GM23248 (cell line): ENCODE measurements around the gene INPP5A. TPM values are rescaled to one million over a fixed set of nuclear protein-coding genes. Genes with fewer than 3 reads are reported as not detected.

Experiments
- DNase-seq: peaks from one replicate; pipeline ENCODE4 v3.0.0-alpha.2; 2015
- H2AFZ ChIP-seq: fragments of 200-600 bp; sonication (generic); 2 replicates; pipeline ENCODE4 v1.6.1; 2016; ENCODE audit warnings: antibody characterized with exemption
- H3F3A ChIP-seq: fragments of 200-600 bp; sonication (generic); 2 replicates; pipeline ENCODE4 v1.6.1; 2016; ENCODE audit warnings: mild to moderate bottlenecking, antibody characterized with exemption, mixed run types; ENCODE audit not compliant: insufficient read depth
- H3K27ac ChIP-seq: fragments of 200-600 bp; sonication (generic); 2 replicates; pipeline ENCODE4 v1.5.1; 2016; ENCODE audit warnings: mild to moderate bottlenecking
- H3K27me3 ChIP-seq: fragments of 200-600 bp; sonication (generic); replicated peaks from 2 replicates; pipeline ENCODE4 v1.6.1; 2016; ENCODE audit warnings: mild to moderate bottlenecking; ENCODE audit not compliant: insufficient read depth
- H3K36me3 ChIP-seq: fragments of 200-600 bp; sonication (generic); 2 replicates; pipeline ENCODE4 v1.6.1; 2016; ENCODE audit warnings: low read depth, mild to moderate bottlenecking
- H3K4me1 ChIP-seq: fragments of 200-600 bp; sonication (generic); 2 replicates; pipeline ENCODE4 v1.6.1; 2016; ENCODE audit warnings: mild to moderate bottlenecking; ENCODE audit not compliant: insufficient read depth
- H3K4me2 ChIP-seq: fragments of 200-600 bp; sonication (generic); one replicate; pipeline ENCODE4 v1.6.1; 2016; ENCODE audit warnings: mild to moderate bottlenecking; ENCODE audit not compliant: unreplicated experiment
- H3K4me3 ChIP-seq: fragments of 200-600 bp; sonication (generic); 2 replicates; pipeline ENCODE4 v1.5.1; 2016; ENCODE audit warnings: mild to moderate bottlenecking
- H3K79me2 ChIP-seq: fragments of 200-600 bp; sonication (generic); 2 replicates; pipeline ENCODE4 v1.6.1; 2016; ENCODE audit warnings: mild to moderate bottlenecking; ENCODE audit not compliant: insufficient read depth
- H3K9ac ChIP-seq: fragments of 200-600 bp; sonication (generic); 2 replicates; pipeline ENCODE4 v1.6.1; 2016; ENCODE audit warnings: mild to moderate bottlenecking
- H3K9me2 ChIP-seq: fragments of 200-600 bp; sonication (generic); 2 replicates; pipeline ENCODE4 v1.6.1; 2016; ENCODE audit warnings: mixed run types, mild to moderate bottlenecking, moderate library complexity; ENCODE audit not compliant: insufficient read depth
- H3K9me3 ChIP-seq: fragments of 200-600 bp; sonication (generic); one replicate; pipeline ENCODE4 v1.6.1; 2017; ENCODE audit warnings: low read depth
- H4K20me1 ChIP-seq: fragments of 200-600 bp; sonication (generic); 2 replicates; pipeline ENCODE4 v1.6.0; 2016; ENCODE audit not compliant: insufficient read depth
- EZH2 ChIP-seq: fragments of 200-600 bp; sonication (generic); IDR thresholded peaks from 2 replicates; pipeline ENCODE4 v1.6.1; 2018; ENCODE audit warnings: antibody characterized with exemption, mild to moderate bottlenecking; ENCODE audit not compliant: insufficient read depth, poor library complexity, severe bottlenecking
- EZH2phosphoT487 ChIP-seq: fragments of 200-600 bp; sonication (generic); IDR thresholded peaks from 2 replicates; pipeline ENCODE4 v1.6.1; 2018; ENCODE audit warnings: antibody characterized with exemption, moderate library complexity, mild to moderate bottlenecking, low read depth; ENCODE audit not compliant: insufficient read depth
- WGBS, 2 experiments: methylation state at CpG; one replicate each; pipeline ENCODE4 v1.1.6; 2015 to 2017; ENCODE audit warnings: low lambda C conversion rate in 2 of 2, low coverage in 1 of 2; ENCODE audit errors: missing lambda C conversion rate in 2 of 2; 5-methylcytosine and 5-hydroxymethylcytosine counted together
- in situ Hi-C: fragments of 300-500 bp; cut with MboI; formaldehyde crosslinking; loops from 2 replicates; pipeline ENCODE4 v1.15.0; 2020
- polyA plus RNA-seq: library from polyadenylated mRNA; unstranded; fragments of >200 nt; fragmentation: Nextera tagmentation; extraction: Ambion mirVana; gene quantifications from 2 replicates; pipeline ENCODE4 v1.2.1, GENCODE V29; 2016
- total RNA-seq: library from RNA; depleted of rRNA; stranded (reverse); fragments of >200 nt; shearing (Covaris generic); gene quantifications from 2 replicates; pipeline ENCODE4 v1.2.3, GENCODE V29; 2014

The INPP5A gene
- total and polyA plus RNA-seq, 2 experiments from 2014 or later = 2.3 to 35.2 TPM

GRCh38 chr10:132658546-132659205 lies 121.1 kb downstream of the INPP5A start:
- TF ChIP-seq EZH2phosphoT487 (no peak), EZH2 (no peak)
- Histone ChIP-seq H3K9ac (no peak overlapping the region), H3K9me2 (no peaks in the 10 kb centered on the region), H3K27ac (no peak overlapping the region), H4K20me1 (no peaks in the 10 kb centered on the region), H3K36me3 (no peaks in the 10 kb centered on the region), H3K9me3 (no peaks in the 10 kb centered on the region), H3K4me1 (no peaks in the 10 kb centered on the region), H3K4me3 (no peak overlapping the region), H3K79me2 (no peaks in the 10 kb centered on the region), H3K27me3 (no peaks in the 10 kb centered on the region), H3K4me2 (no peak overlapping the region), H2AFZ (no peak overlapping the region), H3F3A (no peaks in the 10 kb centered on the region)
- WGBS, 2 experiments = 95 to 96% methylated on average over 24 to 30 of the region's 30 CpGs
- DNase-seq = no peak
- in situ Hi-C loops = no loop called here

GRCh38 chr10:132659206-132660091 lies 121.9 kb downstream of the INPP5A start:
- TF ChIP-seq EZH2phosphoT487 = no peak
- TF ChIP-seq EZH2 = no peak
- no peaks in the 10 kb centered on the region for H3K4me1 ChIP-seq
- in situ Hi-C loops = no loop called here
- no peak overlapping the region for H3K9ac ChIP-seq
- H4K20me1 ChIP-seq = no peaks in the 10 kb centered on the region
- H3K79me2 ChIP-seq = no peaks in the 10 kb centered on the region
- 89 to 94% methylated on average over 30 to 35 of the region's 35 CpGs for WGBS, 2 experiments
- H3K4me3 ChIP-seq = no peak overlapping the region
- no peak overlapping the region for H2AFZ ChIP-seq
- no peak overlapping the region for H3K4me2 ChIP-seq
- no peaks in the 10 kb centered on the region for H3K27me3 ChIP-seq
- DNase-seq = no peak
- H3K36me3 ChIP-seq = no peaks in the 10 kb centered on the region
- H3F3A ChIP-seq = no peaks in the 10 kb centered on the region
- no peaks in the 10 kb centered on the region for H3K9me2 ChIP-seq
- no peak overlapping the region for H3K27ac ChIP-seq
- H3K9me3 ChIP-seq = no peaks in the 10 kb centered on the region

- in situ Hi-C loops = no loop called here
- Histone ChIP-seq H3K9me2 (no peaks in the 10 kb centered on the region), H3K9me3 (no peaks in the 10 kb centered on the region), H2AFZ (no peak overlapping the region), H3F3A (no peaks in the 10 kb centered on the region), H3K4me3 (no peak overlapping the region), H3K36me3 (no peaks in the 10 kb centered on the region), H3K4me1 (no peaks in the 10 kb centered on the region), H4K20me1 (no peaks in the 10 kb centered on the region), H3K27me3 (no peaks in the 10 kb centered on the region), H3K4me2 (no peak overlapping the region), H3K27ac (no peak overlapping the region), H3K79me2 (no peaks in the 10 kb centered on the region), H3K9ac (no peak overlapping the region)
- TF ChIP-seq EZH2 (no peak), EZH2phosphoT487 (no peak)
- DNase-seq = no peak
- WGBS, 2 experiments = 99 to 100% methylated on average over 3 of the region's 3 CpGs
These were observed 122.8 kb downstream of the INPP5A start for GRCh38 chr10:132660385-132660784.

GRCh38 chr10:132662186-132662920 lies 124.8 kb downstream of the INPP5A start:
- H3K79me2 ChIP-seq = no peaks in the 10 kb centered on the region
- no peak overlapping the region for H2AFZ ChIP-seq
- no peaks in the 10 kb centered on the region for H3K9me2 ChIP-seq
- H4K20me1 ChIP-seq = no peaks in the 10 kb centered on the region
- TF ChIP-seq EZH2 (no peak), EZH2phosphoT487 (no peak)
- no peak overlapping the region for H3K9ac ChIP-seq
- H3K4me3 ChIP-seq = no peak overlapping the region
- no peaks in the 10 kb centered on the region for H3K9me3 ChIP-seq
- H3F3A ChIP-seq = peaks cover 17% of the 10 kb centered on the region
- WGBS, 2 experiments = 93 to 95% methylated on average over 18 to 19 of the region's 19 CpGs
- no peaks in the 10 kb centered on the region for H3K27me3 ChIP-seq
- H3K4me2 ChIP-seq = no peak overlapping the region
- no peak for DNase-seq
- H3K4me1 ChIP-seq = peaks cover 13% of the 10 kb centered on the region
- H3K27ac ChIP-seq = no peak overlapping the region
- in situ Hi-C loops = no loop called here
- H3K36me3 ChIP-seq = no peaks in the 10 kb centered on the region
